ENCODE data around the gene ABCA8. TPM values are rescaled to one million over a fixed set of nuclear protein-coding genes. Genes with fewer than 3 reads are reported as not detected.

The ABCA8 gene
- total RNA-seq, 6 experiments from 2014 or later, result 0.12 to 0.14 TPM; not detected in 4

- no peak for TF ChIP-seq CTCF (IDR thresholded peaks at IDR 0.05)
- H3K4me1 Mint-ChIP-seq (ENCODE audit: low read depth), result peaks cover 23% of the 10 kb centered on the region
- no peak for DNase-seq
Observed at GRCh38 chr17:68820825-68821481, 134.2 kb downstream of the ABCA8 start.

GRCh38 chr17:68820476-68820824 lies 134.7 kb downstream of the ABCA8 start:
- DNase-seq, result no peak
- H3K4me3 Mint-ChIP-seq, result no peak overlapping the region
- H3K36me3 Mint-ChIP-seq (ENCODE audit: low read depth), result no peaks in the 10 kb centered on the region
- no peak overlapping the region for H3K27ac Mint-ChIP-seq
- H3K4me1 Mint-ChIP-seq (ENCODE audit: low read depth), result peaks cover 23% of the 10 kb centered on the region
- no peak for TF ChIP-seq CTCF (IDR thresholded peaks at IDR 0.05)
- no peaks in the 10 kb centered on the region; the same call in 1 of the 2 replicates for H3K9me3 Mint-ChIP-seq
- H3K27me3 Mint-ChIP-seq (ENCODE audit: insufficient read depth), result peaks cover 2% of the 10 kb centered on the region; the same call in 1 of the 2 replicates

More at GRCh38 chr17:68820825-68821481, 134.2 kb downstream of the ABCA8 start:
- no peaks in the 10 kb centered on the region for H3K27me3 Mint-ChIP-seq (ENCODE audit: insufficient read depth)
- no peaks in the 10 kb centered on the region; the same call in 1 of the 2 replicates for H3K9me3 Mint-ChIP-seq
- H3K36me3 Mint-ChIP-seq (ENCODE audit: low read depth), result no peaks in the 10 kb centered on the region
- H3K4me3 Mint-ChIP-seq, result no peak overlapping the region
- no peak overlapping the region for H3K27ac Mint-ChIP-seq

DNA sequence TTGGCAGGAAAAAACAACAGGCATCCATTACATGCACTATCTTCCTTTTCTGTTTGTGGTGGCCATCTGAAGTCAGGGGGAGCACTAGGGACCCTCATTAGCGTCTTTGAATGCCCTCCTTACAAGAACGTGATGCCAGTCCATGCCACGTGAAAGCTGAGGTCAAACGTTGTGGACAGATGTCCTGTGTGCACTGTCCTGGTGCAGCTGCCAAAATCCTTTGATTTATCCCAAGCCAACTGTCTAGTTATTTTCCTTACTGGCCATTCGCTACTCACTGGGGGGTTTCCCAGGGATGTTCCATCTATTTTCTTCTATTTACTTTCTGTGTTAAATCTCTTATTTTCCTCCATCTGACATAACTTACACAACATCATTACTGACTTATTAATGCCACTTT lies 135.7 kb downstream of the ABCA8 start:
- DNase-seq, result no peak
- H3K27me3 Mint-ChIP-seq (ENCODE audit: insufficient read depth), result peaks cover 2% of the 10 kb centered on the region; the same call in 1 of the 2 replicates

More for the DNA sequence above, 135.7 kb downstream of the ABCA8 start:
- H3K4me1 Mint-ChIP-seq (ENCODE audit: low read depth), result peaks cover 23% of the 10 kb centered on the region
- TF ChIP-seq CTCF (IDR thresholded peaks at IDR 0.05), result no peak
- H3K4me3 Mint-ChIP-seq, result no peak overlapping the region
- H3K9me3 Mint-ChIP-seq, result no peaks in the 10 kb centered on the region; the same call in 1 of the 2 replicates
- H3K36me3 Mint-ChIP-seq (ENCODE audit: low read depth), result no peaks in the 10 kb centered on the region
- no peak overlapping the region for H3K27ac Mint-ChIP-seq

Other genes with a start within 250 kb of the ABCA8 start
- not detected for gene ABCA9, start 105.5 kb upstream of the ABCA8 start, total RNA-seq (2021; fragmentation: NEBNext Ultra II Directional; extraction: Animal tissue kit (Norgen Biotek cat#: 25700))
- under 1 TPM in 1 of 6 experiments, not detected in 5; 0.07 TPM for gene ABCA6, start 186.5 kb upstream of the ABCA8 start, total RNA-seq (2021; fragmentation: NEBNext Ultra II Directional; extraction: Animal tissue kit (Norgen Biotek cat#: 25700))